Stimulated activated CD8-positive, alpha-beta memory T cell treated with anti-CD3 and anti-CD28 coated beads, Interleukin-15, amount 100 ng/mL, for 48 hours (primary cell): ENCODE results near the gene TNIK.

Source experiments
- DNase-seq, 2 donors: peaks; one replicate each; pipeline ENCODE4 v3.0.0-alpha.2; 2020; ENCODE audit warnings: low read depth in 2 of 2

TNIK gene

DNA sequence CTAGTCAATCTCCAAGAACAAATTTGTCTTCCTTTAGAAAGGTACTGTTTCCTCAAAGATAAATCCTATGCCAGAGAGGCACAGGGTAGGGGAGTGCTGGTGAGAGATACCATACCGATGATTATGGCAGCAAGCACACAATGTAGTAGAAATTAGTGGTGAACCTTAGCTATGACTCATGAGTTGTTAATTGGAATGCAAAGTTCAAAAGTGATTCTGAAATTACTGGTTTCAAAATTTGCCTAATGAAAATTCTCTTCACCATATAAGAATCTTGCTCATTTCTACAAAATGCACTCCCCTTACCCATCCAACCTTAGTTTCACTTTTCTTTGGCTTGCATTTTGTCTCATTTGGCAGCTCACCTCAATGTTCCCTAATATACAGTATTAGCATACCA lies 294.2 kb downstream of the TNIK start:
- DNase-seq = no peak

DNA sequence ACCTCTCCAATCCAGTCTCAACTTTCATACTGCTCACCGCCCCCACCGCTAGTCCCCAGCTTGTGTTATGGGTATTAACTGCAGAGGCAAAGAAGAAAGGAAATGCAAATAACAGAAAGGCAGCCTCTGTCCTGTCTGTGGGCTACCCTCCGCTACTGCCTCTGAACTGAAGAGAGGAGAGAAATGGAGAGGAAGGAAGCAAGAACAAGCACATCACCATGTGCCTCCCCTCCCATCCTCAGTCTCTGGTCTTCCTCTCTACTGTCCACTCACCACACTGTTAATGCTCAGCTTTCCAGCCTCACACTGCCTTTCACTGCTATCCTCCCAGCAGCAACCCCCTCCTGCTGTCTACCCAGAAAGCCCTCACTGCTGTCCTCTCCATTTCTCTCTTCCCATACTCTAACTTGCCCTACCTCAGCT lies 294.7 kb downstream of the TNIK start:
- DNase-seq = no peak

DNA sequence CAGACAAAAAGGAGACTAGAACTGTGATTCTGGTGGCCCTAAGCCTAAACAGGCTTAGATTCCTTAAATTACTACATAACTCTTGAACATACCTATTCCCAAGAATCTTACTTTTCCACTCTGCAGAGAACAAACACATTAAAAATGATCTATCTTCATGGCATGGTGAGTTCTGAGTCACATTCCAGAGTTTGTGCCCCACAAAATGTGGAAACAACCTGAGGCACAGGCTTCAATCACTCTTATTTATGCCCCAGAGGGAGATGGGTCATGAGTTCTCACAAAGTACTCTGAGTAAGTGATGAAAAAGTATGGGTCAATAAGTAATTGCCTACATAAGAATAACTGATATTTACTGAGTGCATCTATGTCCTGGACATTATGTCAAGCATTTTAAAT lies 296.1 kb downstream of the TNIK start:
- no peak for DNase-seq

DNA sequence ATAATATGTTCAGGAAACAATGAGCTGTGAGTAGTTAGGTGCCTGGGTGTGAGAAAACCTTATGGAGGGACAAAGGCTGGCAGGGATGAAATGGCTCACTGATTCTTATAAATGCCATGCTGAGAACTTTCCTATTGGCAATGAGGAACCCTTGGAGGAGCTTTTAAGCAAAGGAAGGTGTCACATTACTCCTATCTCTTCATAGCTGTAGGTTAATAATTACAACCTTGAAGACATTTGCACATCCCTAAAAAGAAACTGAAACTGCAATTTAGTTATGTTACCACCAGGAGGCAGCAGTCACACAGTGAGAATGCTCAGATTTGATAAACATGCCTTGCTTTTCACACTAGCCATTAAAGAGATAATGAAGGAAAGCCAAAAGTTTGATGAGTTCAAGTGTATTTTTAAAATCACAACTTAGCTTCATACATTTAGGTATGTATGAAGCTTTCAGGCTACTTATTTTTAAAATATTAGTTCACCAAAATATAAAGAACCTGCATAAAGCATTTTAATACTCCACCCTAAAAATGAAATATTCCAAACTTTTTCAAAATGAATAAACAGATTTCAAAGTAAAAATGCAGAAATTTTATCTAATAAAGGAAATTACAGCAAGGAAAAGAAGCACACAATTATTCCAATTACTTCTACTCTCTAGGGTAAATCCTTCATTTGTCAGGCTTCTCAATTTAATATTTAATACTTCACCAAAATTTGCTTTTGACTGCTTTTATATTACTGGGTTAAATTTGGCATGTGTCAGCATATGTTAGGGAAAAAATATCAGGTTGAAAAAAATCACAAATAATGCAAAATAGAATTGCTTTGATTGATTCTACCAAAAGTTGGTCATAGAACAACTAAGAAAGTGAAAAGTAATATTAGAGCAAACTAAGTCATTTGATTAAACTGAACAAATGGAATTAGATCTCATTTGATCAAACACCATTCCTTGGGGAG lies 296.8 kb downstream of the TNIK start:
- DNase-seq = no peak

DNA sequence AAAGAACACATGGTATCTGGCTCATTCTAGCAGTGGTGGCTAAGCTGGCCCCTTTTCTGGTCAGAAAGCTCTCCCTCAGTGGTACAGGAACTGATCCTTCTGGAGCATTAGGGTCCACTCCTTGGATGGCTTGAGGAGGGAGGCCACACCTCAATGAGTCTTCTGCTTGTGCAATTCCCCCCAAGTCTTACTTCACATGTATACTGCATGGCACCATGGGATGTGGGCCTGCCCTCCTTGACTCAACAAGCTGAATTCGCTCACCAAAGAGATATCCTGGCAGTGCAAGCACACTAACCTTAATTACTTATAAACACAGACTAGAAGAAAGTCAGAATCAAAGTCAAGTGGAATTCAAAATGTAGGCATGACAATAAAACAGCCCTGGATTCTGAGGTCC lies 299.9 kb downstream of the TNIK start:
- no peak for DNase-seq

DNA sequence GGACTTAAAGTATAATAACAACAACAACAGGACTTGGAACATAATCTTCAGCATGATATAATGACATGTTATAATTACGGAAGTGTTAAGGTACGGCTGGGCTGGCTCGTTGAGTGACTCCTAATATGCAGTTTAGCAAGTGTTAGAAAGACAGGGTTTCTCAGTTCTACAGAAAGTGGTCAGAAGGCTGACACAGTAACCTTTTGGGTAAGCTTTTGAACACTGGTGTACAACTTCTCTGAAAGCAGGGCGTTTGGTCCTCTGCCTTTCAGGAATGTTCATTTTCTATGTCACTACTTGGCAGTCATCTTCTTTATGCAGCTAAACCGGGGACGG lies 300.4 kb downstream of the TNIK start:
- DNase-seq = no peak

DNA sequence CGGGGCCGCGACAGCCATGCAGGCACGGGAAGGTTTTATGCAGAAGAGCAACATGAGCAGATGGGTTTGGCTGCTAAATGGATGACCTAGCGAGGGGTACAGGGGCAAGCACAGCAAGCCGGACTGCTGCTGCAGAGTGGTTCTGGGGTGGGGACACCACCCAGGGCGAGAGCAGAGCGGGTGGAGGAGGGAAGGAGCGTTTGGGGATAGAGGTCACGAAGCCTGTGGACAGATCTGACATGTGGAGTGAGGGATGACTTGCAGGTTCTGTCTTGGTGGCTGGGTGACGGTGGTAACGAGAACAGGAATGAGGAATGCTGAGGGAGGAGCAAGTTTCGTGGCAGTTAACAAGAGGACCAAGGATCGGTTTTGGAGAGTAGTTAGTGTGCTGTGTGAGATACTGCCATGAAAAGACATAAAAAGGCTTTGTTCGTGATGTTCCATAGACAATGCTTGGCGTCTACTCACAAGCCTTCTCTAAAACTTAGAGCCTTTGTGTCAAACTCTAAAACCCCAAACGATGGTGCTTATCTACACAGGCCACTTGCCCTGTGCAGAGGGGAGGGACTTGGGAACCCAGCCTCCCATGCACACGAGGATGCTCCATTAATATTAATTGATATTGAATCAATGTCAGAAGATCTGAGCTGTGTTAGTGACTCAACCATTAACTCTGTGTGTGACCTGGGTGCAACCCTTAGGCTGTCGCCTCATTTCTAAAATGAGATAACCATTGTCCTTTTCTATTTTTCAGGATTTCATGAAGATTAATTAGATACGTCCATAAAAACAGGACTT lies 301.0 kb downstream of the TNIK start:
- DNase-seq = no peak

DNA sequence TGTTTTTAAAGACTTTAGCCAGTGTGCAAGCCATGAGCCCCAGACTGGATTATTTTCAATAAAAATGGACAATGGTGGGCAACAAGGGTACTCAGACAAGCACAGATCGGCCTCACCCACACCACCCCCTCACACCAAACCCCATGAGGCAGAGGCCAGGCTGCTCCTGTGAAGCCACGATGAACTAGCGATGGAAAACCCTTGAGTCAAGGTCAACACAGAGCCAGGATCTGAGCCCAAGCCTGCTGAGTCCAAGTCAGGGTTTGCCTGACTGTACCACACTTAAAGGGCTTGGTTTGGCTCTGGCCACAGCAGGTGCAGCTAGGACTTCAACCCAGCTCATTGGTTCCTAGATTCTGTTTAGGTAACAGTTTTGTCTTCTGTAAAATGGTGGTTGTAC lies 302.2 kb downstream of the TNIK start:
- no peak for DNase-seq

DNA sequence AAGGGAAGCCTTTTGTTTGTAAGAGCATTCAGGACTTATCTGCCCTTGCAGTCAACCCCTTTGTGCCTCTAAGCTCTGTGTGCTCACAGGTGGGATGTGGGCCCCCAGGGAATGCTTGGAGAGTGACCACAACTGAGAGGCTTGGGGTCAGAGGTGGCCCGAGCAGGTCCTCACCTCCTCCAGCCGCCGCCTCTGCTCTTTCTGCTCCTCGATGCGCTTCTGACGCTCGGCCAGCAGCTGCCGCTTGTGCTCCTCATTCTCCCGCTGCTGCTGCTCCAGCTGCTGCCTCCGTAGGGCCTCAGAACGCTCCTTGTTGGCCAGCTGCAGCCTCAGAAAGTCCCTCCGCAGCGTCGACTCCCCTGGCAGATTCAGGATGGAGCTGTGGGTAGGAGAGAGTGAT lies 302.9 kb downstream of the TNIK start:
- no peak for DNase-seq

DNA sequence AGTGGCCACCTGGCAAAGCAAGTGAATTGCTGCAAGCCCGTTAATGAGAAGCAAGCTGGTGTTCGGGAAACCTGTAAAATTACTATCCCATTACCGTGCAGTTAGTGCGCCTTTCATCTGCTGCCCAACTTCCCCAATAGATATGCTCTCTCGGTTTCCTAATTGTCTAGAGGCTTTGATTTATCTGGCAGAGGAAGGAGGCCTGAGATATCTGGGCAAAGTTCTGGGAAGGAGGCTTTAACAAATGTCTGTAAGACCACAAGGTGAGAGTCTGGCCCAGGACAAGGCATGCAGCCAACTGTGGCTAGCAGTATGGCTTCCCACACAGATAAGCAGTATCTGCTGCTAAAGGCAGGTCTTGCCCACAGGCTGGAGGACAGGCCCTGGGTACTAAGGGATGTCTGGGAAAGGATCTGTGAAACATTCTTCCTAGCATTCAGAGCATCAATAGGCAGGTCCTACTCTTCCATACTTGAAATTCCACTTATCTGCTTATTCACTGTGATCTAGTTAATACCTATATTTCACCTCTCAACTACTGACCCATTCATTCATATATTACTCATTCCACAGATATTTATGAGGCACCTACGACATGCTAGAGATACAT lies 303.7 kb downstream of the TNIK start:
- no peak for DNase-seq

DNA sequence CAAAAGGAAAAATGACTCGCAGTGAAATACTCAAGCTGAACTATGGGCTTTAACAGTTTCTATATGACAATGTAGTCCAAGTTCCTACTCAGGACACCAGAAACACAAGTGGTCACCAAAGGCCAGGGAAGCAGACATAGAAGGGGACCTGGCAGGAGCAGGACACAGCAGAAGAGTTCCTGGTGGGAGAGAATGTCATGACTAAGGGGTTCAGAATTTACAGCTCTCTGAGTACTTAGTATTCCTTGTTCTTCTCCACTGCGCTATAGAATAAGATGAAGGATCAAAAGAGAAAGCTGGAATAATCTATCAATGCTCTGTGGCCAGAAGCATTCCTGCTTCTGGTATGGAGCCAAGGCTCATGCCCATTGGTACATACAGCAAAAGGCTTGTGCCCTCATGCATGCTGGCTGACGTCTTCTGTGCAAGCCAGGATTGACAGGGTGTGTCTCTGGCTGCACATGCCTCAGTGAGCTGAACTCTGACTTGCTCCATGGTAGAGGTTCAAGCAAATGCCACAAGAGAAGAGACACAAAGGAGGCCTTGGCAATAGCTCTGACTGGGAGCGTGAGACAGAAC lies 305.0 kb downstream of the TNIK start:
- no peak for DNase-seq

DNA sequence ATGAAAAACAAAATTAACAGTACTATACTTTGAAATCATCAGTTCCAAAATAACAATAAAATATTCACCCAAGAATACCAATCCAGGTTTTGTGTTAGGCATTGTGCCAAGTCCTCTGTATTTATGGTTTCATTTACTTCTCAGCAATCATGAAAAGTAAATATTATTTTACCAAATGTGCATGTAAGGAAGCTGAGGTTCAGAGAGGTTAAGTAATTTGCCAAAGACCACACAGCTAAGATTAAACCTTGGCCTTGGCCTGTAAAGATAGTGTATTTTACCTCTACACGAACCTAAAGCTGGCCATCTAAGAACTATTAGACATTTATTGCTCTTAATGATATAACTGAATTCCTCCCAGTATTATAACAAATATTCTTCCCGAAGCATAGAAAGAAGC lies 309.3 kb downstream of the TNIK start:
- DNase-seq = no peak

DNA sequence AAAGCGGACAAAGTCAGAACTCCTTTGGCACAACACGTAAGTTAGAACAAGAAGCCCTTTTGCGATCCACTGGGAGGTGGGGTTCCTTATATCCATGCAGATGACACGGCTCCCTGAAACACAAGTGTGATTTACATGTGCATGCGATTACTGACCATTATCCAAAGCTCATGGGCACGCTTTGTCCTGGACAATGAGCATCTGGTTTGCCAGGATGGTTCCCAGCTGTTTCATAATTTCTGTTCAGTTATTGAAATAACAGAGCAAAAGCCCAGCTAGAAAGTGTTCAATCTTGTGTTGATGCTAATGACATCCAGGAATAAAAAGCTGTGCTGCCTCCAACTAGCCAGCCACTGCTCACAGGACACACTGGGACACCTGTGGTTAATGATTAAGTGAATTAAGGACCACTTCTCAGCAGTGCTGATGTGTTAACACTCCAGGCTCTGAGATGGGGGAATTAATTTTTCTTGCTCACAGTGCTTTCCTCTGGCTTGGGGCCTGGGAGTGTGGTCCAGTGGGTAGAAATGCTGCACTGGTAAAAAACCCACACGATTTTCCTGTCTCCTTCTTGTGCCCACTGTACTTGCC lies 310.6 kb downstream of the TNIK start:
- no peak for DNase-seq

DNA sequence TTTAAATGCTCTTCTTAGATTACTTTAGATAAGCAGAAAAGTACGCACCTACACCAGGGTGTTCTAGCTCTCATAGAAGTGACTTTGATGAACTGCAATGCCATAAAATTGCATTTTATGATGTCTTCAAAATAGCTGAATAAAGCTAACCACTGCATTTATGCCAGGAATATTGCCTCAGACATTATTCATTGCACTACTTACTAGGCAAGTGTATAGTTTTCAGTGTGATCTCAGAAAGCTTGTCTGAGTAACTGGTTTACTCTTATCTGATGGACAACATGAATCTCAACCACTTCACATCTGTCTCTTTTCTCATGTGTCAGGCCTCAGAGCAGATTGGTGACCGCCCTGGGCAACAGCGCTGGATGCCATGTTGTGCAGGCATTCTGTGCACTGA lies 314.4 kb downstream of the TNIK start:
- DNase-seq = no peak

DNA sequence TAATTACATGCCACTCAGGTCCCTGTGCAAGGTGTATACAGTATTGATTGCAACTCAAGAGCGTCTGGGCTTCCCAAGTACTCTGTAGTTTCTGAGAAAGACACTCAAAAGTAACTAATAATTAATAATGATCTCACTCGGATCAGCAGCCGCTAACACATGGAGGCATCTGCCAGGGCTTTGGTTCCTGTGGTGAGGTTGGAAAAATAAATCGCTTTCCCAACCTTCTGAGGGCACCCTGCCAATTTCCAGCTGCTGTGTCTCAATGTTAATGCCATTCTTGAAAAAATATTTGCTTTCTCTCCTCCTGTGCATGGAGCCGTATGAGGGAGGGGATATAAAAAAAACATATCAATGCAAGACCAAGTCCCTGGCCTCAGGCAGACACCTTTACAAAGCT lies 317.2 kb downstream of the TNIK start:
- DNase-seq = no peak

DNA sequence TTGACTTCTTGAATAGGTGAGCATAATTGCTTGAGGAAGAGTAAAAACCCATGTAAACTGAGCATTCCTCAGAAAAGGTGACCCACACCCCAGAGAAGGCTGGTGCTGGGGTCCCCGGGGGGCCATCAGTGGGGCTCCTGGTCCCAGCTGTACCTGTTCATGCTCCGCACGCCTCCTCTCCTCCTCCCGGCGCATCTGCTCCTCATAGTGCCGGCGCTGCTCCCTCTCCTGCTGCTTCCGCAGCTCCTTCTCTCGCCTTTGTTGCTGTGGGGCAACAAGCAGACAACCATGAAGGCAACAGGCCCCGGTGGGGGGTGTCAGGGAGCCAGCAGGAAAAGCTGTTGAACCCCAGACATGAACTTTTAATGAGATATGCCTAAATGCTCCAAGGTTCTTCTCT lies 320.0 kb downstream of the TNIK start:
- DNase-seq = no peak

DNA sequence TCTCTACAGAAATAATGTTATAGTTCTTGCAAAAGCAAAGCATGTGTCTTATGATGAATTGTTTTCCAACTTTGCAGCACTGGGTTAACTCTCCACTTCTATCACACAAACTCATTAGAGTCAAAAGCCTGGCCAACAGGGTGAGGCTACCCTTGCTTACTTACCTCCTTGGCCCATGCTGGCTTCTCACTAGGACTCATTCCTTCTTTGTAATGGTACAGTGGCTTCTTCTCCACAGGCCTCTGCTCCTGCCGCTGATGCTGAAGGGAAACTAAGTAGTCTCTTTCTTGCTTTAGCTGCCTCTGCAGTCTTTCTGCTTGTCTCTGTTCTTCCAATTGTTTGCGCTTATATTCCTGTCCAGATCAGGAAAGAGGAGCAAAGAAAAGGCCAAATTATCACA lies 322.2 kb downstream of the TNIK start:
- DNase-seq = no peak

DNA sequence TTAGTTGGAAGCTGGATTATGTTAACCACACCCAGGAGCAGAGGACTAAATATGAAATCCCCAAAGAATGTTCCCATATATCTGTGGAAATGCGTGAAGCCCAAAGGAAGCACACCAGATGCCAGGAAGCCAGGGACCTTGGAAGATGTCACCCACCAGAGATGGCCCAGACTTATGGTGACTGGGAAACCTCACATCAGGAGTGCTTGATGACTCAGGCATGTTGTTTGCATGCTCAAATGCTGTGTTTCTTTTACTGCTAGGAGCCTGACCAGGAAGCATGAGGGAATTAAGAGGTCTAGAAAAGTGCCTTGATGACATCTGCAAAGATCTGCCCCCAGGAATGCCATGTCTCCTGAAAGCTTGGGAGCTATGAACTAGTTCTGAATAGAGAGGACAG lies 324.7 kb downstream of the TNIK start:
- no peak for DNase-seq

DNA sequence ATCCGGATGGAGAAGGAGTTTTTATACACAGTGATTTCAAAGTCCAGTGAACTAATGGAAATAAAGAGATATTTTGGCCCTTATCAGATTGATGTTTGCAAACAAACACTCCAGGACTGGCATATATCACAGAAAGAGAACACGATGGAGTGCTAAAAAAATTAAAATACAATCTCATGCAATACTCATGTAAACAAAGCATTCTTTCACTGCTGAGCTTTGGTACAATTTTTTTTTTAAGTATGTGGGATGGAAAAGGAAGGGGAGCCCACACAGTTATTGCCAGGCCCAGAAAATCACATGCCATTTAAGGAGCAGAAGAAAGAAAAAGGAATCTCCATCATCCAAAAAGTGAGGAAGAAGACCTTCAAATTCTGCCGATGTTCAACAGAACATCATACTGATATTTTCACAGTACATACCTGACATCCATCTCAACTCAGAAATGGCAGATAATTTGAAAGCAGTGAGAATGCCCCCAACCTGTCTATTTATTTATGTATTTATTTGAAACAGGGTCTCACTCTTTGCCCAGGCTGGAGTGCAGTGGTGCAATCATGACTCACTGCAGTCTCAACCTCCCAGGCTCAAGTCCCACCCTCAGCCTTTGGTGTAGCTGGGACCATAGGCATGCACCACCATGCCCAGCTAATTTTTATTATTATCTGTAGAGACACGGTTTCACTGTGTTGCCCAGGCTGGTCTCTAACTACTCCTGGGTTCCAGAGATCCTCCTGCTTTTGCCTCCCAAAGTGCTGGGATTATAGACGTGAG lies 326.2 kb downstream of the TNIK start:
- DNase-seq = no peak

DNA sequence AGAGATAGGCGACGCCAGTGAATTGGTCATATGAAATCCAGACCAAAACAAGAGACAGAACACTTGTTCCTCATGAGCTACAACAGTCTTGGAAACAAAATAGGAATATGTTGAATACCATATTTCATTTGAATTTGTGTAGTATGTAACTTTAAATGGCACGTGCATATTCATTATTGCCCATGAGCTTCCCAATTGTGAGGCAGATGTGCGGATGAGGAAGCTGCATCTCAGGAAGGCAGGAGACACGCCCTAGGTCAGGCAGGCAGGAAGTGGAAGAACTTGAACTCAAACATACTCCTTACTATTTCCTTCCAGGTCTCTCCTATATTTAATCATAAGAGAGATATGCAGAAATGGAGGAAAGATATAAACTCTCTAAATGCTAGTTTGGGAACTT lies 326.9 kb downstream of the TNIK start:
- DNase-seq = no peak

DNA sequence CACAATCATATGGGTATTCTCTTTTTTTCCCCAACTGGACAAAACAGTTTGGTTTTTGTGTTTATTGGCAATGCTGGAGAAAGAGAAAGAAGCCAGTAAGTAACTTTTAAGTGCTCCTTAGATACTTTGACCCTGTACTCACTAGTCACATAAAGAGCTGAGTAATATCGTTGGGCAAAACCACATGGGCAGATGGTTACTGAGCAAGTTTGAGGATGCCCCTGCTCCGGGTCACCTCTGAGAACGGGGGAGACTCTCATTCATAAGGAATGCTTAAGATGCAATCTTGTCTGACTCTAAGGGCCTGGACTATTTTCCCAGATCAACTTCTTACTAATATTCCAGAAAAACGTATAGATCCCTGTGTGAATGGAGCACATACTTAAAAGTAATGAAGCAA lies 327.3 kb downstream of the TNIK start:
- no peak for DNase-seq
